ENCODE measurements around the gene SETD4.

DNA sequence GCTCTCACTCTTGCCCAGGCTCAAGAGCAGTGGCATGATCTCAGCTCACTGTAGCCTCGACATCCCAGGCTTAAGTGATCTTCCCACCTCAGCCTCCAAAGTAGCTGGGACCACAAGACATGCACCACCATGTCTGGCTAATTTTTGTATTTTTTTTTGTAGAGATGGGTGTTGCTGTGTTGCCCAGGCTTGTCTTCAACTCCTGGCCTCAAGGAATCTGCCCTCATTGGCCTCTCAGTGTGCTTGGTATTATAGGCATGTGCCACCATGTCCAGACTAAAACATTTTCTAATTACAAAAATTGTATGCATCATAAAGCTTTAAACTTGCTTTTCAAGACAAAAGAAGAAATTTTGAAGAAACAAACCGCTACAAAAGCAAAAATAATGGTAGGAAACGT, 29.6 kb upstream of the SETD4 start:
- TF ChIP-seq ZNF274 (IDR thresholded peaks at IDR 0.05; ENCODE audit: low read depth, low read length) (no peak), YY1 (IDR thresholded peaks at IDR 0.05; ENCODE audit: insufficient read depth, insufficient read length) (no peak)

Data from NT2/D1 (cell line).